GM04504 (cell line): ENCODE measurements around the gene KLHL2.
"Not testable (repeated sequence)": the region's sequence is repeated elsewhere in the genome, so short reads cannot be mapped to it uniquely, and the experiment has no call there.

Experiments used
- DNase-seq: peaks from one replicate; pipeline ENCODE4 v3.0.0-alpha.2; 2012; ENCODE audit warnings: low read depth

The KLHL2 gene

GRCh38 chr4:165236852-165237251 lies 29.5 kb downstream of the KLHL2 start:
- not testable (repeated sequence) for DNase-seq

- not testable (repeated sequence) for DNase-seq
Observed at GRCh38 chr4:165238041-165238640, 30.8 kb downstream of the KLHL2 start.

- DNase-seq: not testable (repeated sequence)
Observed at GRCh38 chr4:165240761-165241160, 33.4 kb downstream of the KLHL2 start.

- DNase-seq: not testable (repeated sequence)
Observed at GRCh38 chr4:165244148-165244547, 36.8 kb downstream of the KLHL2 start.

- not testable (repeated sequence) for DNase-seq
Observed at GRCh38 chr4:165244587-165245186, 37.3 kb downstream of the KLHL2 start.

GRCh38 chr4:165248102-165248501 lies 40.7 kb downstream of the KLHL2 start:
- DNase-seq: no peak

- DNase-seq: not testable (repeated sequence)
Observed at GRCh38 chr4:165248904-165249303, 41.5 kb downstream of the KLHL2 start.

GRCh38 chr4:165254771-165255170 lies 47.4 kb downstream of the KLHL2 start:
- not testable (repeated sequence) for DNase-seq

GRCh38 chr4:165255439-165255838 lies 48.1 kb downstream of the KLHL2 start:
- DNase-seq: not testable (repeated sequence)

GRCh38 chr4:165256074-165256659 lies 48.8 kb downstream of the KLHL2 start:
- DNase-seq: not testable (repeated sequence)

- not testable (repeated sequence) for DNase-seq
Observed at GRCh38 chr4:165259776-165260175, 52.4 kb downstream of the KLHL2 start.

- DNase-seq: not testable (repeated sequence)
Observed at GRCh38 chr4:165262306-165262705, 54.9 kb downstream of the KLHL2 start.

GRCh38 chr4:165263466-165263865 lies 56.1 kb downstream of the KLHL2 start:
- not testable (repeated sequence) for DNase-seq

GRCh38 chr4:165269931-165270330 lies 62.6 kb downstream of the KLHL2 start:
- DNase-seq: not testable (repeated sequence)

GRCh38 chr4:165273443-165273842 lies 66.1 kb downstream of the KLHL2 start:
- not testable (repeated sequence) for DNase-seq

- not testable (repeated sequence) for DNase-seq
Observed at GRCh38 chr4:165275357-165275756, 68.0 kb downstream of the KLHL2 start.

- not testable (repeated sequence) for DNase-seq
Observed at GRCh38 chr4:165279531-165279930, 72.2 kb downstream of the KLHL2 start.

- not testable (repeated sequence) for DNase-seq
Observed at GRCh38 chr4:165284697-165285096, 77.3 kb downstream of the KLHL2 start.

- DNase-seq: not testable (repeated sequence)
Observed at GRCh38 chr4:165286619-165287340, 79.4 kb downstream of the KLHL2 start.

- no peak for DNase-seq
Observed at GRCh38 chr4:165288226-165288625, 80.9 kb downstream of the KLHL2 start.

- DNase-seq: peak; percentile 27
Observed at GRCh38 chr4:165288639-165289422, 81.5 kb downstream of the KLHL2 start.

GRCh38 chr4:165289423-165289785 lies 82.0 kb downstream of the KLHL2 start:
- DNase-seq: no peak
